ENCODE measurements around the gene IFNL4. TPM values are rescaled to one million over a fixed set of nuclear protein-coding genes. Genes with fewer than 3 reads are reported as not detected.

IFNL4 gene
- total and polyA plus RNA-seq, 10 of the 15 experiments (the other 5 are each of a cell fraction or from before 2014, with no cell fraction given), result not detected

- TF ChIP-seq, protein P1, sequence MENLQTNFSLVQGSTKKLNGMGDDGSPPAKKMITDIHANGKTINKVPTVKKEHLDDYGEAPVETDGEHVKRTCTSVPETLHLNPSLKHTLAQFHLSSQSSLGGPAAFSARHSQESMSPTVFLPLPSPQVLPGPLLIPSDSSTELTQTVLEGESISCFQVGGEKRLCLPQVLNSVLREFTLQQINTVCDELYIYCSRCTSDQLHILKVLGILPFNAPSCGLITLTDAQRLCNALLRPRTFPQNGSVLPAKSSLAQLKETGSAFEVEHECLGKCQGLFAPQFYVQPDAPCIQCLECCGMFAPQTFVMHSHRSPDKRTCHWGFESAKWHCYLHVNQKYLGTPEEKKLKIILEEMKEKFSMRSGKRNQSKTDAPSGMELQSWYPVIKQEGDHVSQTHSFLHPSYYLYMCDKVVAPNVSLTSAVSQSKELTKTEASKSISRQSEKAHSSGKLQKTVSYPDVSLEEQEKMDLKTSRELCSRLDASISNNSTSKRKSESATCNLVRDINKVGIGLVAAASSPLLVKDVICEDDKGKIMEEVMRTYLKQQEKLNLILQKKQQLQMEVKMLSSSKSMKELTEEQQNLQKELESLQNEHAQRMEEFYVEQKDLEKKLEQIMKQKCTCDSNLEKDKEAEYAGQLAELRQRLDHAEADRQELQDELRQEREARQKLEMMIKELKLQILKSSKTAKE (IDR thresholded peaks at IDR 0.05; ENCODE audit: low read depth, poor library complexity, severe bottlenecking), result no peak
- TF ChIP-seq BCL3 (IDR thresholded peaks at IDR 0.05; ENCODE audit: borderline replicate concordance, insufficient read depth, low read depth, low read length, poor library complexity, severe bottlenecking), result no peak
- TF ChIP-seq MYB (IDR thresholded peaks at IDR 0.05; ENCODE audit: borderline replicate concordance, low read depth, low read length), result no peak
- no peak for TF ChIP-seq YY1 (IDR thresholded peaks at IDR 0.05; ENCODE audit: low read depth, low read length)
- TF ChIP-seq CBX5 (IDR thresholded peaks at IDR 0.05; ENCODE audit: low read depth), result no peak
- TF ChIP-seq IKZF1 (conservative IDR thresholded peaks at IDR 0.05), result no peak
- TF ChIP-seq HDAC2 (IDR thresholded peaks at IDR 0.05), result no peak
- TF ChIP-seq CHD4 (IDR thresholded peaks at IDR 0.05), result no peak
- no peak for TF ChIP-seq SIX5 (IDR thresholded peaks at IDR 0.05; ENCODE audit: low read depth, low read length, severe bottlenecking)
- TF ChIP-seq NR2F1 (conservative IDR thresholded peaks at IDR 0.05), result no peak
- no peak for TF ChIP-seq PRDM15 (CRISPR knock-in tag; IDR thresholded peaks at IDR 0.05)
- no peak for TF ChIP-seq SMARCA5 (IDR thresholded peaks at IDR 0.05)
Observed at GRCh38 chr19:39257227-39257626, 8.6 kb upstream of the IFNL4 start (continued).
